CD4-positive, alpha-beta T cell treated with Interleukin-4 for 1 hour (primary cell): Measurements from ENCODE around the gene CYP3A5.
"Not testable (repeated sequence)": the region's sequence is repeated elsewhere in the genome, so short reads cannot be mapped to it uniquely, and the experiment has no call there.

ENCODE experiments used
- DNase-seq, 2 donors: peaks; one replicate each; pipeline ENCODE4 v3.0.0-alpha.2; 2020 to 2022

Gene CYP3A5

GRCh38 chr7:99637414-99637813, 42.4 kb downstream of the CYP3A5 start:
- not testable (repeated sequence) for DNase-seq

DNA sequence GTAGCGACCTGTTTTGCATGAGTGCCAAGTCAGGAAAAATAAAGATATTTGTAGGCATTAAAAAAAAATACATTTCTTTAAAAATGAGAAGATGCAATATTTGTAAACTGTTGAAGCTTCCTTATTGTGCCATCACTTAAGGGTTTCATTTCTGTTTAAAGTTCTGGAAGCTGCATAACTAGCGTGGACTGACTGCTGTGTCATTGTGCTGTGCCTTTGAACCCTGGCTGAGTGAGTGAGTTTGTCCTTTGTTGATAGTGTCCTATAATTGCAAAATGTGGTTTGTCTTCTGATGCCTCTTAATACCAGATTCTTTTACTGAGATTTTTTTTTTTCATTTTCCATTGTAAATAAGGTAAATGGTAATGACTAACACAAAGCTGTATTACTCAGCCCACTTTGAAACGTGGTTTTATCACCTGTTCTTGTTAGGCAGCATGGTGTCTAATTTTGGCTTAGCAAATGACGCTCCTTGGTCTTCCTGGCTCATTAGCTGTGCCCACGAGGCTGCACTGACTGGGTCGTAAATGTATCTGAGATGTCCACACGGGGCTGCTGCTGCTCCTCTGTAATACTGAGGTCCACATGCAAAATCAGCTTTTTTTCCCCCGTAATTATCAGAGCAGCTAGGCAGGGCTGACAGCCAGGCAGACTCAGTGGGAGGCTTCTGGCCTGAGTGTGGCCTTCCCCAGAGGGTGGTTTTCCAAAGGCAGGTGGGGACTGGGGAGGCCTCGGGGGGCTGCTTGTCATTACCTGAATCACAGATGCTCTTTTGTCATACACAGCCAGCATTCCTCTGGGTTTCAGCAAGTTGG, 48.3 kb downstream of the CYP3A5 start:
- no peak for DNase-seq

DNA sequence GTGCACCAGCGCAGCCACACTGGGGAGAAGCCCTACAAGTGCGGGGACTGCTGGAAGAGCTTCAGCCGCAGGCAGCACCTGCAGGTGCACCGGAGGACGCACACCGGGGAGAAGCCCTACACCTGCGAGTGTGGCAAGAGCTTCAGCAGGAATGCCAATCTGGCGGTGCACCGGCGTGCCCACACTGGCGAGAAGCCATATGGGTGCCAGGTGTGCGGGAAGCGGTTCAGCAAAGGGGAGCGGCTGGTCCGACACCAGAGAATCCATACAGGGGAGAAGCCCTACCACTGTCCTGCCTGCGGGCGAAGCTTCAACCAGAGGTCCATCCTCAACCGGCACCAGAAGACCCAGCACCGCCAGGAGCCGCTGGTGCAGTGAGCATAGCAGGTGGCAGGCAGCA, 50.2 kb downstream of the CYP3A5 start:
- DNase-seq: no peak

DNA sequence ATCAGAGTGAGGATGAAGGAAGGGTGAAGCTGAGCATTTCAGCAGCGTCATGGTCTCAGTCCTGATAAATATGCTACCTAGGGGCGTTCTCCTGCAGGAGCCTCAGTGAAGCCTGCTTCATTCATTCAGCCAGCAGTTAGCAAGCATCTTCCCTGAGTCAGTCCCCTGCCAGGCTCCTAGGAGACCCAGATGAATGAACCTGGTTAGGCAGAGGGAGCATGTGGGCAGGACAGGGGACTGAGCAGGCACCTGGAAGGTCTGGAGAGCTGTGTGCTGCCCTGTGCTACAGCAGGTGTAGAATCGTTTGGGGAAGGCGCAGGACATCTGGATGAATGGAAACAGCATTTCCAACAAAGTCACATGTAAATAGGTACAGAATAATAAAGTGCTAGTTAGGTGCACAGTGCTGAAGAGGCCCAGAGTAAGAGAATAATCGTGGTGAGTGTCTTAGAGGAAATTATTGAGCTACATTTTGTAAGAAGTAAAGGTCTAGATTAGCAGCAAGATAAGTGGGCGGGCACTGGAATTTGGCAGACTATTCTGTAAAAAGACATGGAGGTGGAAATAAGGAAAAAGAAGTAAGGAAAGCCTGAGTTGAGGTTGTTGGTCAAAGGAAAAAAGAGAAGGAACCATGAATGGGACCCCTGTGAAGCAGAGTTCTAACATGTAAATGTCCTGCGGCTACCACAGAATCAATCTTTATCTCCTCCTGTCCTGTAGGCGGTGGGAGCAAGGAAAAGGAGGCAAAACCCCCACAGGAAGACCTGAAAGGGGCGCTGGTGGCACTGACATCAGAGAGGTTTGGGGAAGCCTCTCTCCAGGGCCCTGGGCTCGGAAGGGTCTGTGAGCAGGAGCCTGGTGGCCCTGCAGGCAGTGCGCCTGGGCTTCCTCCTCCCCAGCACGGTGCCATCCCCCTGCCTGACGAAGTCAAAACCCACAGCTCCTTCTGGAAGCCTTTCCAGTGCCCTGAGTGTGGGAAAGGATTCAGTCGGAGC, 51.0 kb downstream of the CYP3A5 start:
- DNase-seq: no peak

GRCh38 chr7:99627513-99627912, 52.3 kb downstream of the CYP3A5 start:
- no peak for DNase-seq

DNA sequence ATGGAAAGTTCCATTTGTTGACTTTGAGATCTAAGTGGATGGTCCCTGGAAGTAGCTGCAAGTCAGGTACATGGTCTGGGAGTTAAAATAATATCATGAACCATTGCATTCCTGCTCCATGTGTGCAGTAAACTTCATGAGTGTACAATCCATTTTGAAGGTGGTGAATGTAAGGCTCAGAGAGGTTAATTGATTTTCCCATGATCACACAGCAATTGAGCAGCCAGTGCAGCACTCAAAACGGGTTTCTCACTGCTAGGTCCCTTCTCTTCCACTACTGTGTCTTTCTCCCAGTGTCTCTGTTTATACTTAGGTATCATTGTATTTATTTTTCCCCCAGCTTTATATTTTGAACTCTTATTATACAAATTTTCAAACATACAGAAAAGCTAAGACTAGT, 53.1 kb downstream of the CYP3A5 start:
- DNase-seq: no peak

DNA sequence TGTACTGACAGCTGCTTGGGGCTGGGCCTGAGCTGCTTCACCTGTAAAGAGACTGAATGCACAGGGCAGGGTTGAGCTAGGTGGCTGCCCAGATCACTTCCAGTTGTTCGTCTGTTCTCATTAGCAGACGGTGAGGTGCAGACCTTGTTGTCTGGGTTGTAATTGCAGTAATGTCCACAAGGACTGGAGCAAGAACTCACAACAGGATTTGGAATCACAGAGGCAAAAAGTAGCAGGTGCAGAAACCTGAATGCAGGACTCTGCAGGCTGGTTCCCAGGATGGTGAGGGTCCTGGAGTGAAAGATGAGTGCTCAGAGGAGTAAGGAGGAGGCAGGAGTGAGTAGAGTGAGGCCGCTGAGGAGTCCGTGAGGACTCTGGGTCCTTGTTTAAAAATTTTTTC, 53.8 kb downstream of the CYP3A5 start:
- DNase-seq: no peak

- no peak for DNase-seq
These were observed 54.5 kb downstream of the CYP3A5 start for GRCh38 chr7:99625321-99625720.

GRCh38 chr7:99624484-99624883, 55.3 kb downstream of the CYP3A5 start:
- peak; percentile 63 to 72 for DNase-seq

DNA sequence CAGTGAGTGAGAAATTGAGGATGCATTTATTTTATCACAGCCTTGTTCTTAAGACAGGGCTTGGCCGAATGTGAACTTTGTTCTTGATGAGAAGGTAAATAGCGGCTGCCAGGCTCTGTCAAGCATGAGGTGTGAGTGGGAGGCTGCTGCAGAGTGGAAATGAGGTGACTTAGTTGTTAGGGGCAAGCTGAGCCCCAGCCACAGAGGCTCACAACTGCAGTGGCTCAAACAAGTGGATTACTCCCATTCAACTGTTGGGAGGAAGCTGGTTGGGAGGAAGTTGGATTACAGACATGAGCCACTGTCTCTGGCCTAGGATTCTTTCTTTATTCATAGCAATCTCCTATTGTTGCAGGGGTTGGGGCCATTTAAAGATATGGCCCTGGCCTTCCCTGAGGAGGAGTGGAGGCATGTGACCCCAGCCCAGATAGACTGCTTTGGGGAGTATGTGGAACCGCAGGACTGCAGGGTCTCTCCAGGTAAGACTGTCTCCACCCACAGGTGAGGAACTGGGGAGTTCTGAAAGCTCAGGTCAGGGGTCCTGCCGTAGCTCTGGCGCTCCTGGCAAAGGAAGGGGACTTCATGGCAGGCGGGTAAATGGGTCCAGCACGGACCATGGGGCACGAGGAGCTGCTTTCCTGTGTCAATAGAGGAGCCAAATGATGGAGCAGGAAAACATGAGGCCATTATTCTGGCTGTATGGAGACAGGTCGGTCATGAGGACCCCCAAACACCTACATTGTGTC, 55.9 kb downstream of the CYP3A5 start:
- no peak for DNase-seq

- peak in 1 of 2 donors; percentile 18 for DNase-seq
These were observed 56.6 kb downstream of the CYP3A5 start for GRCh38 chr7:99623091-99623693.

DNA sequence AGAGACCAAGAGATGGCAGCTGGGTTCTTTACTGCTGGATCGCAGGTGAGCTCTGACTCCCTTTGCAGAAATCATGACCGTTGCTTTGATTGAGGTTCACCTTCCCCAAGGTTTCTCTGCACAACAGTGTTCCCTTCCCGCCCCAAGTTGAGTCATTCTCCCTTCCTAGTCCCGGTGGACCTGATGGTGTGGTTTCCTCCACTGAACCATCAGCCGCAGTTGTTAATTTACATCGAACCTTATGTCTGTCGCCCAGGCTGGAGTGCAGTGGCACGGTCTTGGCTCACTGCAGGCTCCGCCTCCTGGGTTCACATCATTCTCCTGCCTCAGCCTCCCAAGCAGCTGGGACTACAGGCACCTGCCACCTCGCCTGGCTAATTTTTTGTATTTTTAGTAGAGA, 57.2 kb downstream of the CYP3A5 start:
- no peak for DNase-seq

GRCh38 chr7:99621271-99621670, 58.5 kb downstream of the CYP3A5 start:
- no peak for DNase-seq

DNA sequence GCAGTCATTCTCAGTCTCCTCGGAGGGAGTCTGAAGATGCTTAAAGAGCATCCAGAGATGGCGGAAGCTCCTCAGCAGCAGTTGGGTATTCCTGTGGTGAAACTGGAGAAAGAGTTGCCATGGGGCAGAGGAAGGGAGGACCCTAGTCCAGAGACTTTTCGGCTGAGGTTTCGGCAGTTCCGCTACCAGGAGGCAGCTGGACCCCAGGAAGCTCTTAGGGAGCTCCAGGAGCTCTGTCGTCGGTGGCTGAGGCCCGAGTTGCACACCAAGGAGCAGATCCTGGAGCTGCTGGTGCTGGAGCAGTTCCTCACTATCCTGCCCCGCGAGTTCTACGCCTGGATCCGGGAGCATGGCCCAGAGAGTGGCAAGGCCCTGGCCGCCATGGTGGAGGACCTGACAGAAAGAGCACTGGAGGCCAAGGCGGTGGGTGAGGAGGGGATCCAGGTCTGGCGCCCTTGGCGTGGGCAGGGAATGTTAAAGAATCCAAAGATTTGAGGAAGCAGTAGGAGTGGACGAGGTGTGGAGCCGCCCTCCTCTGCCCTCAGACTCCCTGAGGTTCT, 60.1 kb downstream of the CYP3A5 start:
- no peak for DNase-seq

GRCh38 chr7:99618726-99619125, 61.1 kb downstream of the CYP3A5 start:
- DNase-seq: no peak

DNA sequence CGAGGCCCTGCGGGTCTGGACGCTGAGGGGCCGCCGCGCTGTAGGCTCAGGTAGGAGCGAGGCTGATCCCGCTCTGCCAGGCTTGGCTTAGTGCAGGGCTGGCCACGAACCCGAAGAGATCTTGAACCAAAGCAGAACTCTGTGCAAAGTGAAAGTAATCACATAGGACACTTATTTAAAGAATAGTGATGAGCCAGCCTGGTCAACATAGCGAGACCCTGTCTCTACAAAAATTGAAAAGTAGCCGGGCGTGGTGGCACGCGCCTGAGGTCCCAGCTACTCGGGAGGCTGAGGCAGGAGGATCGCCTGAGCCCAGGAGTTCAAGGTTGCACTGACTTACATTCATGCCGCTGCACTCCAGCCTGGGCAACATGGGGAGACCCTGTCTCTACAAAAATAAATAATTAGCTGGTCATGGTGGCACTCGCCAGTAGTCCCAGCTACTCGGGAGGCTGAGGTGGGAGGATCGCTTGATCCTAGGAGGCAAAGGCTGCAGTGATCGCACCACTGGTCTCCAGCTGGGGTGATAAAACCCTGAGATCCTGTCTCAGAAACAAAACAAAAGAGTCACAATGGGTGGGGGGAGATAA, 62.5 kb downstream of the CYP3A5 start:
- no peak for DNase-seq

GRCh38 chr7:99616359-99617191, 63.2 kb downstream of the CYP3A5 start, which contains the start of gene ZSCAN25:
TSS of gene ZSCAN25 (plus strand) at chr7:99616946. CDS start at chr7:99619607, 2,661 bp downstream.
- peak; percentile 89 to 91 for DNase-seq

DNA sequence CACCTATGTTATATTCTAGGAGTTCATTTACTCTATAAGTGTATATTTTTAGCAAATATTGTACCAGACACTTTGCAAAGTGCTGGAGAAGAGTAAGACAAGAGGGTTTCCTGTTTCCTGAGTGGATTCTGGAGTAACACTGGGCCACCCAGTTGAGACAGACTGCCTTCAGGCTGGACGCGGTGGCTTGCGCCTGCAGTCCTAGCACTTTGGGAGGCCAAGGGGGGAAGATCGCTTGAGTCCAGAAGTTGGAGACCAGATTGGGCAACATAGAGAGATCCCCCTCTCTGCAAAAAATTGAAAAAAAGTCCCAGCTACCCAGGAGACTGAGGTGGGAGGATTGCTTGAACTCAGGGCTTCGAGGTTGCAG, 63.8 kb downstream of the CYP3A5 start:
- DNase-seq: no peak

DNA sequence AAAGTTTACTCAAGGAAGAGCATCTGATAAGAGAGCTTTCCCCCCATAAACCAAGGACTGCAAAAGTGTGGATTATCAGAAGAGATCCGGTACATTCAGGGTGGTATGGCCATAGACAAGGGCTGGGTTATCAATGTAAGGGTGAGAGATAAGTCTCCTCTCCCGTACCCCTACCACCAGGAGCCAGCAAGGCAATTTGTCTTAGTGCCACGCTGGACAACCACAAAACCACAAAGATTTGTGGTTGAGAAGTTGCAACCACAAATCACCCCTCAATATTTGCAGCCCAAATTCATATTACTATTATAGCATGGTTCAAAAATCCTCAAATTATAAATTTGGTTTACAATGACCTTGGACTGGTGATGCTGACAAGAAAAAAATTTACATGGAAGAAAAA, 65.3 kb downstream of the CYP3A5 start:
- DNase-seq: no peak

DNA sequence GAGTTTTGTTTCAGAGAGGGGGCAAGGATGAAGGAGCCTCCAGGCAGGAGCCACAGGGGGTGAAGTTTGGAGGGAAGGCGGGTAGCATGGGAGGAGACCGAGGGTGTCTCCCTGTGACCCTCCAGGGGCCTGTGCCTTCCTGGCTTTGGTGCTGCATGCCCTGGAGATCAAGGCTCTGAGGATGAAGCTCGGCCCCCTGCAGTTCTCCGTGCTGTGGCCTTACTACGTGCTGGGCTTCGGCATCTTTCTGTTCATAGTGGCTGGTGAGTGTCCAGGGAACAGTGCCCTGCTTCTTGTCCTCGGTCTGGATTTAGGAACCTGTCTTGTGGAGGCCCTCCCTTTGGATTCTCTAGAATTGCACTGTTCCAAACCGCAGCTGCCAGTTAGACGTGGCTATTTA, 72.2 kb downstream of the CYP3A5 start:
- no peak for DNase-seq

DNA sequence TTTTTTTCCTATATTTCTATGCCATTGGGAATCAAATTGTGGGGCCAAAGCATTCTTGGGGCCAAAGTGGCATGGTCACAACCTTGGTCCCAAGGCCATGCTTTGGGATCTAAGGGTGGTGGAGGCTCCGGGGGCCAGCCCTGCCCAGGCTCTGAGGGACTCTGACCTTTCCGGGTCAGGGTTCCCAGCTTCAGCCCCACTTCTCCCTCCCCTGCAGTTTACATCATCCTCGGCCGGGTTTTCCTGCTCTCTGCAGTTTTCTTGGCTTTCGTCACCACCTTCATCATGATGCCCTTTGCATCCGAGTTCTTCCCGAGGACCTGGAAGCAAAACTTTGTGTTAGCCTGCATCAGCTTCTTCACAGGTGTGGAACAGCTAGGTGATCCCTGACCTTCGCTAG, 73.3 kb downstream of the CYP3A5 start:
- DNase-seq: no peak
